Muscle layer of colon (tissue), 2 donors: ENCODE results near the gene PCGF3.
"Not testable (repeated sequence)": the region's sequence is repeated elsewhere in the genome, so short reads cannot be mapped to it uniquely, and the experiment has no call there.

Experiments used
- H3K27ac ChIP-seq: one replicate; pipeline ENCODE4 v1.7.0; 2013; ENCODE audit warnings: low read depth, mild to moderate bottlenecking, low read length, moderate library complexity
- H3K27me3 ChIP-seq, 2 donors: one replicate each; pipeline ENCODE4 v1.7.0; 2013; ENCODE audit warnings: low read length in 2 of 2, mild to moderate bottlenecking in 2 of 2; ENCODE audit not compliant: insufficient read depth in 2 of 2, control insufficient read depth in 1 of 2
- H3K36me3 ChIP-seq: one replicate; pipeline ENCODE4 v1.7.0; 2013; ENCODE audit warnings: mild to moderate bottlenecking, low read length; ENCODE audit not compliant: insufficient read depth
- H3K4me1 ChIP-seq: one replicate; pipeline ENCODE4 v1.7.0; 2013; ENCODE audit warnings: mild to moderate bottlenecking, low read length; ENCODE audit not compliant: insufficient read depth
- H3K4me3 ChIP-seq, 2 donors: one replicate each; pipeline ENCODE4 v1.7.0; 2013; ENCODE audit warnings: low read length in 2 of 2, low read depth in 1 of 2, mild to moderate bottlenecking in 1 of 2, moderate library complexity in 1 of 2
- H3K9ac ChIP-seq: one replicate; pipeline ENCODE4 v1.7.0; 2013; ENCODE audit warnings: low read length
- H3K9me3 ChIP-seq: one replicate; pipeline ENCODE4 v1.7.0; 2013; ENCODE audit warnings: mild to moderate bottlenecking, low read length
- donor health status: abdominal sarcoma.
- donor health status: Adenocarcinoma of cecum.

The PCGF3 gene

GRCh38 chr4:743463-744211 is 38.0 kb downstream of the PCGF3 start:
- H3K27me3 ChIP-seq: no peaks in the 10 kb centered on the region
- H3K27ac ChIP-seq: no peak overlapping the region
- H3K4me3 ChIP-seq: no peak overlapping the region
- no peaks in the 10 kb centered on the region for H3K4me1 ChIP-seq
- H3K36me3 ChIP-seq: peaks cover 22% of the 10 kb centered on the region
- no peak overlapping the region for H3K9ac ChIP-seq
- no peaks in the 10 kb centered on the region for H3K9me3 ChIP-seq

DNA sequence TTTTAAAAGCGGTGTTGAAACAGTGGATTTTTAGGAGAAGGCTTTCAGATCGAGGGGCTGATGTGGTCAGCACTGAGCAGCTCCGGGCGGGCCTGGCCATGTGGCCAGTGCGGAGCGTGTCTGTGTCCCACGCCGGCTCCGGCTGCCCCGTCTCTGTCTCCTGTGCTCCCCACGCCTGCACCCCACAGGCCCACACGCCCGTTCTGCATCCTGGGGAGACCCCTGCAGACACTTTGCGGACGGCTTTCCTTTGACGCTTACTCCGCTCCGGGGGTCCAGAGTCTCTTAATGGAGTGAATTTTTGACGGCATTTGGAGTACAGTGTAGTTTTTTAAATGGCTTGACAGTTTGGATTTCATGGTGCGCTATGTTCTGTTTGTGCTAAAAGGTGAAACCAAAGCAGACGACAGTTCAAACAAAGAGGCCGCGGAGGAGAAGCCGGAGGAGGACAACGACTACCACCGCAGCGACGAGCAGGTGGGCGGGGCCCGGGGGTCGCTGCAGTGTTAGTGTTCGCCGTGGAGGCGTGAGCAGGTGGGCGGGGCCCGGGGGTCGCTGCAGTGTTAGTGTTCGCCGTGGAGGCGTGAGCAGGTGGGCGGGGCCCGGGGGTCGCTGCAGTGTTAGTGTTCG is 38.7 kb downstream of the PCGF3 start:
- H3K36me3 ChIP-seq: peaks cover 19% of the 10 kb centered on the region
- H3K4me3 ChIP-seq: no peak overlapping the region
- no peak overlapping the region for H3K9ac ChIP-seq
- no peaks in the 10 kb centered on the region for H3K27me3 ChIP-seq
- no peak overlapping the region for H3K27ac ChIP-seq
- H3K9me3 ChIP-seq: no peaks in the 10 kb centered on the region
- no peaks in the 10 kb centered on the region for H3K4me1 ChIP-seq

DNA sequence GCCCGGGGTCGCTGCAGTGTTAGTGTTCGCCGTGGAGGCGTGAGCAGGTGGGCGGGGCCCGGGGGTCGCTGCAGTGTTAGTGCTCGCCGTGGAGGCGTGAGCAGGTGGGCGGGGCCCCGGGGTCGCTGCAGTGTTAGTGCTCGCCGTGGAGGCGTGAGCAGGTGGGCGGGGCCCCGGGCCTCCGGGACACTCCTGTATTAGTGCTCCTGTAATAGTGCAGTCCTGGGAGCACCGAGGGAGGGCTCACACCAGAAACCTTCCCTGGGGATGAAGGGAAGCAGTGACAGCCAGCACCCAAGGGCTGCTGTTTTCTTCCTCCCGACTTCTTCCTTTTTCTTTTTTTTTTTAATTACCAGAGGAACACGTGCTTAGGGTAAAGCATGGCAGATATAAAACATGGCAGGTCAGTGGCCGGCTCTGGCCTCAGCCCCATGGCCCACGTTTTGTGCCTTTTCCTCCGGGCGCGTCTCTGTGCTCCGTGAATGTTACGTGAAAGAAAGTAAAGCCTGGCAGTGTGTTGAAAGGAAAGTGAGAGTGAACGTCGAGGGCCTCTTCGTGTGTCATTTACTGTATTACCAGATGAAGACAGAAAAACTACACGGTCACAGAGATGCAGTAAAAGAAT is 42.0 kb downstream of the PCGF3 start:
- Histone ChIP-seq H3K27me3 (no peaks in the 10 kb centered on the region), H3K9me3 (no peaks in the 10 kb centered on the region), H3K9ac (no peak overlapping the region), H3K4me3 (no peak overlapping the region), H3K27ac (no peak overlapping the region), H3K36me3 (peaks cover 19% of the 10 kb centered on the region), H3K4me1 (no peaks in the 10 kb centered on the region)

- peaks cover 24% of the 10 kb centered on the region for H3K36me3 ChIP-seq
- no peak overlapping the region for H3K27ac ChIP-seq
- H3K9ac ChIP-seq: no peak overlapping the region
- H3K9me3 ChIP-seq: no peaks in the 10 kb centered on the region
- no peak overlapping the region for H3K4me3 ChIP-seq
- no peaks in the 10 kb centered on the region for H3K4me1 ChIP-seq
- no peaks in the 10 kb centered on the region for H3K27me3 ChIP-seq
Observed at GRCh38 chr4:748461-748860, 42.8 kb downstream of the PCGF3 start.

DNA sequence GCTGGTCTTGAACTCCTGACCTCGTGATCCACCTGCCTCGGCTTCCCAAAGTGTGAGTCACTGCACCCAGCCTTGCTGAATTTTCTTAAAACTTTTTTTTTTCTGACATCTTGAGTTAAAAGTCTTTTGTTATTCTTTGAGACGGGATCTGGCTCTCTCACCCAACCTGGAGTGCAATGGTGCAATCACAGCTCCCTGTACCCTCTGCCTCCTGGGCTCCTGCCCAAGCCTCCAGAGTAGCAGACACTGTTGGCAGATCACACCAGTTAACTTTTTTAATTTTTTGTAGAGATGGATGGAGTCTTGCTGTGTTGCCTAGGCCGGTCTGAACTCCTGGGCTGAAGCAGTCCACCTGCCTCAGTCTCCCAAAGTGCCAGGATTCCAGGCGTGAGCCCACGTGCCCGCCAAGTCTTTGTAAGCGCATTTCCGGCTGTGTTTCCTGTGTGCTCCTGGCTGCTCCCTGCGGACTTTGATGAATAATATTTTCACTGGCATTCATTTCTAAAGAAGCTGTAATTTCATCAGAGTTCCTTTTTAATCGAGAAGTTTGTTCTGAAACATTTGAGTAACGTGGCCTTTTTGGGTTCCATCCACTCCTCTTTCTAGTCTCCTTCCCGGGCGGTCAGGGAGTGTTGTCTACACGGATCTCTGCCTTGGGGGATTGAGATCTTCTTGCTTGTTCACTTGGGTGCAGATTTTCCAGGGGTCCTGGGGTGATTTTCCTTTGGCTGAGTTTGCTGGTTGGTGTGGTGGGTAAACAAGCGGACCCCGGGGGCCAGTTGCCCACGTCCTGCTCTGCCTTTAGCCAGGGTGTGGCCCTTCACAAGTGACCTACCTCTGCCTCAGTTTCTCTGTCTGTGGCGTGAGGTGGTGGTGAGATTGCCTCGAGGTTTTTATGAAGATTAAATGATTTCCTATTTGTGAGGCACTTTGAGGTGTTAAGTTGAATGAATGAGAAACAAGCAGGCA is 44.4 kb downstream of the PCGF3 start:
- Histone ChIP-seq H3K9me3 (no peaks in the 10 kb centered on the region), H3K27me3 (no peaks in the 10 kb centered on the region), H3K27ac (no peak overlapping the region), H3K4me1 (no peaks in the 10 kb centered on the region), H3K4me3 (no peak overlapping the region), H3K36me3 (peaks cover 27% of the 10 kb centered on the region), H3K9ac (no peak overlapping the region)

DNA sequence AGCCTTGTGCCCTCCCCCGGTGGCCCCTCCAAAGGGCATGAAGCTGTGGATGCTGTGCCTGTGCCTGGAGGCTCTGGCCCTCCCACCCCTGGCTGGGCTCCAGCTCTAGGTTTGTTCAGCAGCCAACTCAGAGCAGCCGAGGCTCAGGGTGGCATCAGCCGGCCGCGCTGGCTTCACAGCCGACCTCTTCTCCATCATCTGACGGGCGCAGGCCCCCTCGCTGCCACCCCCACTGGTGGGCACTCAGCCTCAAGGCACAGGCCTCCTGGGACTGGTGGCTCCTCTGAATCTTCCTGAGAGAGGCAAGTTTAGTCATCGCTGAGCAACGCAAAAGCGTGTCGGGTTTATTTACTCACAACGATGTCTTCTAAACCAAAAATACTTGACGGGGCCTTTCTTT is 46.0 kb downstream of the PCGF3 start:
- Histone ChIP-seq H3K4me3 (no peak overlapping the region), H3K4me1 (no peaks in the 10 kb centered on the region), H3K9ac (no peak overlapping the region), H3K27me3 (no peaks in the 10 kb centered on the region), H3K9me3 (no peaks in the 10 kb centered on the region), H3K36me3 (peaks cover 31% of the 10 kb centered on the region), H3K27ac (no peak overlapping the region)

DNA sequence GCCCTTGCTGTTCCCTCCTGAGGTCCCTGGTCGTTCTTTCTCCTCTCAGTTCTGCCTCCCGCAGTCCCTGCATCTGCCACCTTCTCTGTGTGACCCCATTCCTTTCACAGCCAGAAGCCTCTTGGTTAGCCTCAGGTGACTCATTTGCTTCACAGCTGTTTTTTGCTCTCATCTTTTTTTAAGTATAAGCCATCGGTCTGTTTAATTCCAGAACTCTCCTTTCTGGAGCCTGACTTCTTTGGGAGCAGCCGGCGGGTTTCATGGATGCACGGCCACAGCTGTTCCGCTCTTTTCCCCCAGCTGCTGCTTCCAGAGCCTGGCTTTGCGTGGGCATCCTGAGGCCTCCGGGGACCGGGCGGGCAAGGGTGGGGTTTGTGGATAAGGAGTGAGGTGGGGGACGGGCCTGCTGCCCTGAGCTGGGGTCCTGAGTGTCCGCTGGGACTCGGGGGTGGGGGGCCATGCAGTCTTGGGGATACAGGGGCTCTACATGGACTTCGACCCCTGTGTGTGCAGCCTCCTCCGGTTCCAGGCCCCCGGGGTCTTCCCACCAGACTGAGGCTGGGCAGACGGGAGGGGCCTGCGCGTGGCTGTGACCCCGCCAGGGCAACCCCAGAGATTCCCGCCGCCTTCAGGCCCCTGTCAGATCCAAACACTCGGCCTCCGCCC is 46.7 kb downstream of the PCGF3 start:
- no peak overlapping the region for H3K9ac ChIP-seq
- no peak overlapping the region for H3K4me3 ChIP-seq
- H3K27ac ChIP-seq: no peak overlapping the region
- H3K36me3 ChIP-seq: peaks cover 31% of the 10 kb centered on the region
- no peaks in the 10 kb centered on the region for H3K9me3 ChIP-seq
- no peaks in the 10 kb centered on the region for H3K27me3 ChIP-seq
- no peaks in the 10 kb centered on the region for H3K4me1 ChIP-seq

DNA sequence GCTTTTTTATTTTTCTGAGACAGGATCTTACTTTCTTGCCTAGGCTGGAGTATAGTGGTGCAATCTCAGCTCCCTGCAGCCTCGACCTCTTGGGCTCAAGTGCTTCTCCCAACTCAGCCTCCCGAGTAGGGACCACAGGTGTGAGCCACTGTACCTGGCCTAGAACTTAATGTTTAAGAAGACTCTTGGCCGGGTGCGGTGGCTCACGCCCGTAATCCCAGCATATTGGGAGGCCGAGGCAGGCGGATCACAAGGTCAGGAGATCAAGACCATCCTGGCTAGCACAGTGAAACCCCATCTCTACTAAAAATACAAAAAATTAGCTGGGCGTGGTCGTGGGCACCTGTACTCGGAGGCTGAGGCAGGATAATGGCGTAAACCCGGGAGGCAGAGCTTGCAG is 47.6 kb downstream of the PCGF3 start:
- not testable (repeated sequence) for H3K9ac ChIP-seq, H3K4me3 ChIP-seq, H3K27ac ChIP-seq, H3K9me3 ChIP-seq, H3K4me1 ChIP-seq, H3K27me3 ChIP-seq
- H3K36me3 ChIP-seq: peaks cover 31% of the 10 kb centered on the region

DNA sequence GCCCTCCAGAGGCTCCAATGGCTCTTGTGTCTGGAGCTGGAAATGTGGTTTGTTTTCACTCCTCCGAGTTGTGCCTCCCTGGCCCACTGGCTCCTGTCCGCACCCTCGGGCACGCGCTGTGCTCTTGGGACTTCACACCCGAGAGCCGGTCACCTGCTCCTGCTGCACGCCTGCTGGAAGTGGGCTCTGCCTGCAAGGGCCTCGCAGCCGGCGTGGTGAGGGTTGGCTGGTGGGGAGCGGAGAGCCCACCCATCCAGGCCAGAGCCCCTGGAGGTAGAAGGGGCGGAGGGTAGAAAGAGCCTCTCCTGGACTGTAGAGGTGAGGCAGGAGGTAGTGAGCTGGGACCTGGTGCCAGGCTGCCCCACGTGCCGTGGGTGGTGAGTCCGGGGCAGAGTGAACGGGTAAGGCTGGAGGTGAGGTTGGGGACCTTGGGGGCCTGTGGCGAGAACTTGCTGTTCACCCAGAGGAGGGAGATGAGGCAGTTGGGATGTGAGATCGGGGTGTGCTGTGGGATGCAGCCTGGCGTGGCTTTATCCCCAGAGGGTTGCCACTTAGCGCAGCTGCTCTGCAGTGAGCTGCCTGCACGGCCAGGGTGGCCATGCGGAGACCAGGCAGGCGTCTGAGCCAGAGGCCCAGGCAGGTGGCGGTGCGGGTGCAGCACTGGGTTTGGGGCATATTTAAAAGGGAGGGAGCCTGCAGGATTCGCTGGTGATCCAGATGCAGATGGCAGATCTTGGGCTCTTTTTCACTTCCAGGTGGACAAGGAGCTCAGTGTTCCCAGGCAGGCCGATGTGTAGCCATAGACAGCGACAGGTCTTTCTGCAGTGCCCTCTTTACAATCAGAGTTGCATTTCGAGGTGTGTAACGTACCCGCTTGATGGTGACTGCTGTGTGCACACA is 48.8 kb downstream of the PCGF3 start:
- H3K36me3 ChIP-seq: peaks cover 24% of the 10 kb centered on the region
- no peaks in the 10 kb centered on the region for H3K4me1 ChIP-seq
- H3K9ac ChIP-seq: no peak overlapping the region

DNA sequence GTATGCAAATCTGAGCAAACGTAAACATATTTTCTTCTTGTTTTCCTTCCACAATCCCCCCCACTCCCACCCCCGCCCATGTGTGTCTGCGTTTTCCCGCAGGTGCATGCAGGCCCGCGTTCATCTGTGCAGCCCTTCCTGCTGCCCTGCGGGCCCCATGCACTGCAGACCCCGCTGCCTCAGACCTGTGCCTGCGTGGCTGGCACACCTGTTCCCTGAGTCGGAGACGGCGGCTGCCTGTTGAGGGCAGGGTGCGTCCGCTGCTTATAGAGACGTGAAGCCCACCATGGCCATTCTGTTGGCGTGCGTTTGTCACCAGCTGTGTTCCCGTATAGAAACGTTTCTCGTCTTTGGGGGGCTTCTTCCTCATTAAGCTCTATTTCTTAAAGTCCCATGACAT is 51.5 kb downstream of the PCGF3 start:
- H3K4me1 ChIP-seq: no peaks in the 10 kb centered on the region
- H3K9me3 ChIP-seq: no peaks in the 10 kb centered on the region
- H3K9ac ChIP-seq: no peak overlapping the region
- peaks cover 27% of the 10 kb centered on the region for H3K36me3 ChIP-seq
- no peaks in the 10 kb centered on the region for H3K27me3 ChIP-seq
- H3K4me3 ChIP-seq: no peak overlapping the region
- H3K27ac ChIP-seq: no peak overlapping the region

More for the DNA sequence above, 48.8 kb downstream of the PCGF3 start:
- Histone ChIP-seq H3K4me3 (no peak overlapping the region), H3K27me3 (no peaks in the 10 kb centered on the region), H3K27ac (no peak overlapping the region), H3K9me3 (no peaks in the 10 kb centered on the region)
